AG09319 (cell line): ENCODE measurements around the gene MCEE.

Experiments
- DNase-seq: peaks from one replicate; pipeline ENCODE4 v3.0.0-alpha.2; 2010; ENCODE audit warnings: low read depth; ENCODE audit errors: extremely low read depth
- TF ChIP-seq, protein P1 (sequence below): IDR thresholded peaks from 2 replicates; pipeline ENCODE4 v1.5.1; 2011; ENCODE audit warnings: low read depth, mild to moderate bottlenecking, inconsistent platforms, low read length, moderate library complexity

MCEE gene

DNA sequence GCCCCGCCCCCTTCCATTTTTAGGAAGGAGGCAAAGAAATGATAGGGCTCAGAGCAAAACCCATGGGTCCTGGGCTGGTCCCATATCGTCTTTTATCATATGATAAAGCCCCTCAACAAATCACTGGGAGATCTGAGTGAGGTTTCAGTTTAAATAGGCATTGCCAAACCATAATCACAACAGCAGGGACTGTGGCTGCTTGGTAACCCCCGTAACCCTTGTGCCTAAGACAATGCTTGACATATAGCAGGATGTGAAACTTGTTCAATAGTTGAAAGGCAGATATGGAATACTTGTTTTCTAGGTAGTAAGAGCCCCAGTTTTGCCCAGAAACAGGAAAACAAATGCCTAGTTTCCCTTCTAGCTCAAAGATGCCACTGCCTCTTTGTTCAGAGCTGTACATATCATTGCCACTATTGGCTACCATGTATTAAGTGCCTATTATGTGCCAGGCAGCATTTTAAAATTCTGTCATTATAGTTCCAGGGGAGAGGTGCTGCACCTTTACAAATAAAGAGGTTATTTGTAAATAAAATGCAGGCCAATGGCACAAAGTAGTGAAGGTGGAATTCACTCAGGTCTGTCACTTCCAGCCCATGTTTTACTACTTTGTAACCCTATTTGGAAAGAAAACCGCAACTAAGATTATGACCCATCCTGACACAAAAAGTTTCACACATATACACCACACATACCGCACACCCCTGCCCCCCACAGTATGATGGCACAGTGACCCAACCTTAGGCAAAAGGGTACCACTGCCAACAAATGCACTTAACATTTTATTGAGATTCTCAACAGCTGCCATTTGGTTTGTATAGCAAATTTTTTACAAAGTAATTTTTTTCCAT is 47.4 kb downstream of the MCEE start:
- DNase-seq, result no peak

DNA sequence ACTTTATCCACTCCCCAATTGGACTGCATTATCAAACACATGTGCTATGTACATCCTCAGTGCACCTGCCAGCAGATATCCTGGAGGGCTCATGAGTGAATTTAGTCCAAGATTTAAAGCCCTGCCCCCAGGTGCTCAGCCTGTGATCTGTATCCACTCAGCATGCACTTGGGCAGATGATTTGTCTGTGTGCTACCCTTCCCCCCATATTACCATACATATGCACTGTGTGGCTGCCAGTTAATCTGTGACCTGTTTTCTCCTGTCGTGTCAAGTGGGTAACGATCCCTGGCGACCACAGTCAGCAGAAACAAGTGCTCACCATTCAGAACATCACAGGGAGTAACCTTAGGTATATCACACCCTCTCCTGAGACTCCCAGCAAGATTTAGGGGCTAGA is 51.4 kb downstream of the MCEE start:
- TF ChIP-seq, protein P1, sequence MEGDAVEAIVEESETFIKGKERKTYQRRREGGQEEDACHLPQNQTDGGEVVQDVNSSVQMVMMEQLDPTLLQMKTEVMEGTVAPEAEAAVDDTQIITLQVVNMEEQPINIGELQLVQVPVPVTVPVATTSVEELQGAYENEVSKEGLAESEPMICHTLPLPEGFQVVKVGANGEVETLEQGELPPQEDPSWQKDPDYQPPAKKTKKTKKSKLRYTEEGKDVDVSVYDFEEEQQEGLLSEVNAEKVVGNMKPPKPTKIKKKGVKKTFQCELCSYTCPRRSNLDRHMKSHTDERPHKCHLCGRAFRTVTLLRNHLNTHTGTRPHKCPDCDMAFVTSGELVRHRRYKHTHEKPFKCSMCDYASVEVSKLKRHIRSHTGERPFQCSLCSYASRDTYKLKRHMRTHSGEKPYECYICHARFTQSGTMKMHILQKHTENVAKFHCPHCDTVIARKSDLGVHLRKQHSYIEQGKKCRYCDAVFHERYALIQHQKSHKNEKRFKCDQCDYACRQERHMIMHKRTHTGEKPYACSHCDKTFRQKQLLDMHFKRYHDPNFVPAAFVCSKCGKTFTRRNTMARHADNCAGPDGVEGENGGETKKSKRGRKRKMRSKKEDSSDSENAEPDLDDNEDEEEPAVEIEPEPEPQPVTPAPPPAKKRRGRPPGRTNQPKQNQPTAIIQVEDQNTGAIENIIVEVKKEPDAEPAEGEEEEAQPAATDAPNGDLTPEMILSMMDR, result no peak
- no peak for DNase-seq

More for the DNA sequence above, 47.4 kb downstream of the MCEE start:
- TF ChIP-seq, protein P1, result no peak

DNA sequence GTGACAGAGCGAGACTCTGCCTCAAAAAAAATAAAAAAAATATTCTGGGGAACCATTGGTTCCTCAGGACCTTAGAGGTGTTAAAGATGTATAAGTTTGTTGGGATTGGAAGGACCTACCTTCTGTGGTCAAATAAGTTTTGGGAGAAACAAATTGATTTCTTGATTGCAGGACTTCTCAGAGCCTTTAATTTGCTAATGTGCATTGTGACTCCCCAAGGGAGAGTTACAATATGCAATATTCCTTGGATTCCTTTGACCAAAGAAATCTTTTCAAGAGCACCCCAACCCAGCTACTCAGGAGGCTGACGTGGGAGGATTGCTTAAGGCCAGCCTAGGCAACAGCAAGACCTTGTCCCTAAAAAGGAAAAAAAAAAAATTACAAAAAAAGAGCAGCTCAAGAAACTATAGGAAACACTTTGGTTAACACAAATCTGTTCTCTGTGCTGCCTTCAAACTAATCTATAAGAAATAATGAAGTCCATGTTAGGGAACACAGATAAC is 55.1 kb downstream of the MCEE start:
- DNase-seq, result no peak
- TF ChIP-seq, protein P1, result no peak

DNA sequence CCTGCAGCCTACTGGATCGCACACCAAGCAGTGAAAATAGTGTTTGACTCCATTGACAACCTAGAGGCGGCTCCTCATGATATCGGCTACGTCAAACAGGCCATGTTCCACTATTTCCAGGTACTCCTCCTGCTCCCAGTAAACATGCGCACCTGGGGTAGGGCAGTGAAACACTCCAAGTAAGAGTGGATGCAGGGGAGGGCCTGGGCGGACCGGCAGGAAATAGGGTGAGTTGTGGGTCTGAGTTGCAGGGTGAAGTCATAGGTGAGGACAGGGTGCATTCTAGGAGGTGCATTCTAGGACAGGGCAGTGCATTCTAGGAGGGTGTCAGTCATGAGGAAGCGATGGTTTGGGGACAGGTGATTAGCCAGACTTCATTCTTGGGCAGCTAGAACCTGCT is 56.6 kb downstream of the MCEE start:
- no peak for DNase-seq
- TF ChIP-seq, protein P1, result no peak

DNA sequence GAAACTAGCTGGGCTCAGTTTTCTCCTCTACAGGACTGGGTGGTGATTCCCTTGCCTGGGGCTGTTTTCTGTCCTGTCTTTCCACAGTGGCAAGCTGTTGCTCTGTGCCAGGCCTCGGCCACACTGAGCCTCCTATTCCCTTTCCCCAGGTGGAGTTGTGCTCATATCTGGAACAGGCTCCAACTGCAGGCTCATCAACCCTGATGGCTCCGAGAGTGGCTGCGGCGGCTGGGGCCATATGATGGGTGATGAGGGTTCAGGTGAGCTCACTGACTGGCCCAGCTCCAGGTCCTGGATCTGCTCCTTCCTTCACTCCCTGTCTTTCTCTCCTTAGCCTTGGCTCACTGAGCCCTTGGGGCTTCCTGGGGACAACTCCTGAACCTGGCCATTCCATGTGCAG is 57.5 kb downstream of the MCEE start:
- TF ChIP-seq, protein P1, result no peak
- no peak for DNase-seq

DNA sequence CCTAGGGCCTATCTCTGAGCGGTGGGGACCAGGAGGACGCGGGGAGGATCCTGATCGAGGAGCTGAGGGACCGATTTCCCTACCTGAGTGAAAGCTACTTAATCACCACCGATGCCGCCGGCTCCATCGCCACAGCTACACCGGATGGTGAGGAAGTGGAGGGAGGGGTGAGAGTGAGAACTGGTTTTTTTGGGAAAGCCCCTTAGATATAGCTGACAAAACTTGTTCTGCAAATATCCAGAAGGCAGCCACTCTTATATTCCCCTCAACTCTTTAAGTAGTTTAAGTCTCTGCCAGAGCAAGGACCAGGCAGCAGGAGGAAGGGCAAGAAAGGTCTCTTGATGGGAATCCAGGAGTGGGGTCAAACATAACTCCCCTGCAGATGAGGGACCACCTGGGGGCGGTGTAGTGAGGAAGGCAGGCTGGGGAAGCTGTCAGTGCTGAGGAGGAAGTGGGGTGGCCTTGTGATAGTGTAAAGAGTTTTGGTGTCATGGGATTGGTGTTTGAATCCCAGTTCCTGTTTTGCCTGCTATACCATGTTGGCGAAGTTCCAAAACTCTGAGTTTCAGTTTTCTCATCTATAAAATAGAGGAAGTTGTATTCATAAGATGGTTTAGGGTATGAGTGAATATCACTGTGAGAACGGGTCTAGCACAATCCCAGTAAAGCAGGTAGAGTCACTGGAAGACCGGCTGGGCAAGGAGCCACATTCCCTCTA is 58.2 kb downstream of the MCEE start:
- TF ChIP-seq, protein P1, result no peak
- no peak for DNase-seq
